ENCODE results near the gene SRRM2. TPM values are rescaled to one million over a fixed set of nuclear protein-coding genes. Genes with fewer than 3 reads are reported as not detected.

The SRRM2 gene
- total and polyA plus RNA-seq, 9 of the 15 experiments (the other 6 are each of a cell fraction or from before 2014, with no cell fraction given), result 26.7 to 563 (median 81.1) TPM

DNA sequence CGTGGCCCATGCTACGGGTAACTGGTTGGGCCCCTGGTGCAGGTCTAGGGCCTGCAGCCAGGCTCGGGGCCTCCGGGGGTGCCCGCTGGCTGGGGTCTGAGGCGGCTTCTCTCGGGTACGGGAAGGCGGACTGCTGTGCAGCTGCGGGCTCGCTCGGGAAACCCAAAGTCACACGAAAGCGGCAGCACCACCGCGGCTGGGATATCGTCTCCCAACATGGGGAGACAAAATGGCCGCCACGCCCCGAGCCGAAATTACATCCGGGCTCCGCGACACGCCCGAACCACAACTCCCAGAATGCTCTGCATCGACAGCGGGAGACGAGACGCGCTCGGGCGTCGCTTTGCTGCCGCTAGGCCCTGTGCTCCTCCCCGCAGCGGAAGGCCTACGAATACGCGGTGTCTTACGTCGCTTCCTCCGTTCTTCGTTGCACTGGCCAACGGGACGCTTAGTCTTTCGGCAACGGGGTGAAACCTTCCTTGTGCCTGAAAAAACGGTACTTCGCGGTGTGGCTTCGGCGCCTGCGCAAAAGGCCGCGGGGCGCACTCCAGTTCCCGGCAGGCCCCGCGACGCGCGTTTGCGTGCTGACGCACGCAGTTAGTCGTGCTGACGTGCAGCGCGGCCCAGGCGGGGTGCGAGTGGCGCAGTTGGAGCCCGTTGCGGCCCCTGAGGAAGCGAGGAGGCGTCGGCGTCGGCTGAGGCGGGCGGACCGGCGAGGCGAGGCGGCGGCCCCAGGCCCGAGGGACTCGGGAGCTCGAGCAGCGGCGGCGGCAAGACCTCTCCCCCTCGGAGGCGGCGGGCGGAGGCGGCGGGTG, at the start of gene SRRM2 (continued):
- no peak for TF ChIP-seq ATF6 (CRISPR knock-in tag; IDR thresholded peaks at IDR 0.05)
- TF ChIP-seq TARDBP (IDR thresholded peaks at IDR 0.05), result 0 out of 2 replicates have a peak, but pooled peaks have one; percentile 26
- TF ChIP-seq MEF2D (tag; conservative IDR thresholded peaks at IDR 0.05; ENCODE audit: low read depth), result 0 out of 2 replicates have a peak, but pooled peaks have one; percentile 68
- TF ChIP-seq GATAD2B (IDR thresholded peaks at IDR 0.05; ENCODE audit: borderline replicate concordance), result peak; percentile 74
- TF ChIP-seq POLR2H (tag; IDR thresholded peaks at IDR 0.05; ENCODE audit: low read depth), result peak; percentile 77
- TF ChIP-seq CHD1 (IDR thresholded peaks at IDR 0.05; ENCODE audit: low read length), result peak; percentile 27
- no peak for TF ChIP-seq MYNN (IDR thresholded peaks at IDR 0.05)
- TF ChIP-seq MYNN (CRISPR knock-in tag; IDR thresholded peaks at IDR 0.05), result no peak
- peak; percentile 78 for TF ChIP-seq RB1 (IDR thresholded peaks at IDR 0.05; ENCODE audit: low read depth)
- no peak; a peak in 2 of 4 replicates for TF ChIP-seq TRIM24 (IDR thresholded peaks at IDR 0.05)
- TF ChIP-seq, protein P1, sequence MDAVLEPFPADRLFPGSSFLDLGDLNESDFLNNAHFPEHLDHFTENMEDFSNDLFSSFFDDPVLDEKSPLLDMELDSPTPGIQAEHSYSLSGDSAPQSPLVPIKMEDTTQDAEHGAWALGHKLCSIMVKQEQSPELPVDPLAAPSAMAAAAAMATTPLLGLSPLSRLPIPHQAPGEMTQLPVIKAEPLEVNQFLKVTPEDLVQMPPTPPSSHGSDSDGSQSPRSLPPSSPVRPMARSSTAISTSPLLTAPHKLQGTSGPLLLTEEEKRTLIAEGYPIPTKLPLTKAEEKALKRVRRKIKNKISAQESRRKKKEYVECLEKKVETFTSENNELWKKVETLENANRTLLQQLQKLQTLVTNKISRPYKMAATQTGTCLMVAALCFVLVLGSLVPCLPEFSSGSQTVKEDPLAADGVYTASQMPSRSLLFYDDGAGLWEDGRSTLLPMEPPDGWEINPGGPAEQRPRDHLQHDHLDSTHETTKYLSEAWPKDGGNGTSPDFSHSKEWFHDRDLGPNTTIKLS (IDR thresholded peaks at IDR 0.05; ENCODE audit: borderline replicate concordance, low read depth), result peak; percentile 92
- TF ChIP-seq RREB1 (CRISPR knock-in tag; IDR thresholded peaks at IDR 0.05), result no peak
- peak; percentile 82 for TF ChIP-seq ZBTB9 (CRISPR knock-in tag; IDR thresholded peaks at IDR 0.05)
- TF ChIP-seq MLX (CRISPR knock-in tag; conservative IDR thresholded peaks at IDR 0.05), result peak; percentile 5 to 37; a peak in 2 of 4 replicates
- no peak for TF ChIP-seq HNRNPK (IDR thresholded peaks at IDR 0.05; ENCODE audit: low read depth, low read length, poor library complexity, severe bottlenecking)
- TF ChIP-seq SIN3B (IDR thresholded peaks at IDR 0.05; ENCODE audit: low read depth), result peak; percentile 77
